ENCODE data around the gene RERE. TPM values are rescaled to one million over a fixed set of nuclear protein-coding genes. Genes with fewer than 3 reads are reported as not detected.

RERE gene
- total RNA-seq, 2 donors from 2014 or later, result 96.0 to 105 TPM

DNA sequence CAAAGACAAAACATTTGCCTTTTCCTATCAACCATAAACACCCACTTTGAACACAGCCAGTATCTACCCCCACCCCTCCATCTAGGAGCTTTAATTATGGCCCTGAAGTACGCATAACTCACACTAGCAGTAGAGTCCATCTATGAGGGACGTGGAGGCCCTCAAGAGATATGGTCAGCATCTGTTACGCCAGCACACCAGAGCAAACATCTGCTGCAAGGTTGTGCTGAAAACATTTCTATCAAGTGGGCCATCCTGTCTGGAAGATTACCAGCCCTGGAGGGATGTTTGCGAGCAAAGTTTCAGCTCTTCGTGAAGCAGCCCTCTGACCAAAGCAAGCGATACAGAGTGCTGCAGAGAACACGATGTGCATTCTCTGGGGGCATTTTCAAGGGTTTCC is 424.9 kb downstream of the RERE start:
- no peak overlapping the region for H3K9ac ChIP-seq (ENCODE audit: low read depth in 2 of 2, low read length in 2 of 2)
- H3K27ac ChIP-seq, result no peak overlapping the region
- no peaks in the 10 kb centered on the region for H3K36me3 ChIP-seq
- no peaks in the 10 kb centered on the region for H3K27me3 ChIP-seq
- no peaks in the 10 kb centered on the region for H3K9me3 ChIP-seq
- intact Hi-C loops (cut with DNase I), result no loop called here
- peaks cover 12% of the 10 kb centered on the region for H3K4me1 ChIP-seq
- no peak for DNase-seq
- no peak overlapping the region for H3K4me3 ChIP-seq
- TF ChIP-seq, protein P1, sequence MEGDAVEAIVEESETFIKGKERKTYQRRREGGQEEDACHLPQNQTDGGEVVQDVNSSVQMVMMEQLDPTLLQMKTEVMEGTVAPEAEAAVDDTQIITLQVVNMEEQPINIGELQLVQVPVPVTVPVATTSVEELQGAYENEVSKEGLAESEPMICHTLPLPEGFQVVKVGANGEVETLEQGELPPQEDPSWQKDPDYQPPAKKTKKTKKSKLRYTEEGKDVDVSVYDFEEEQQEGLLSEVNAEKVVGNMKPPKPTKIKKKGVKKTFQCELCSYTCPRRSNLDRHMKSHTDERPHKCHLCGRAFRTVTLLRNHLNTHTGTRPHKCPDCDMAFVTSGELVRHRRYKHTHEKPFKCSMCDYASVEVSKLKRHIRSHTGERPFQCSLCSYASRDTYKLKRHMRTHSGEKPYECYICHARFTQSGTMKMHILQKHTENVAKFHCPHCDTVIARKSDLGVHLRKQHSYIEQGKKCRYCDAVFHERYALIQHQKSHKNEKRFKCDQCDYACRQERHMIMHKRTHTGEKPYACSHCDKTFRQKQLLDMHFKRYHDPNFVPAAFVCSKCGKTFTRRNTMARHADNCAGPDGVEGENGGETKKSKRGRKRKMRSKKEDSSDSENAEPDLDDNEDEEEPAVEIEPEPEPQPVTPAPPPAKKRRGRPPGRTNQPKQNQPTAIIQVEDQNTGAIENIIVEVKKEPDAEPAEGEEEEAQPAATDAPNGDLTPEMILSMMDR (IDR thresholded peaks at IDR 0.05), result no peak

DNA sequence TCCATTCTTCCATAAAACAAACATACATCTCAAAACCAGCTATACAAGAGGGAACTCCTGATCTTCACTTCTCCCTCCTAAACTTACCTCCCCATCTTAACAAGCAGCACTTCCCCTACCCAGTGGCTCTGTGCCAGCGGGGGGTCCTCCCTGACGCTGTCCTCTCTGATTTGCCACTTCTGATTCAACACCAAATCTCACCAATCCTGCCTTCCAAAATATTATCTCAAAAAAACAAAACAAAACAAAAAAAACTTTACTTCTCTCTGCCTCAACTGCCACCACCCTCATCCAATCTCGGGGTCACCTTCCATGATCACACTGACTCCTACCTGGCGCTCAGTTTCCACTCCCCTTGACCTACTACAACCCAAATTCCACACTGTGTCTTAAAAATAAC is 426.7 kb downstream of the RERE start:
- H3K27ac ChIP-seq, result no peak overlapping the region
- H3K9ac ChIP-seq (ENCODE audit: low read depth in 2 of 2, low read length in 2 of 2), result no peak overlapping the region
- DNase-seq, result no peak
- H3K36me3 ChIP-seq, result no peaks in the 10 kb centered on the region
- TF ChIP-seq, protein P1 (IDR thresholded peaks at IDR 0.05), result no peak
- H3K27me3 ChIP-seq, result no peaks in the 10 kb centered on the region
- peaks cover 4% of the 10 kb centered on the region for H3K4me1 ChIP-seq
- H3K4me3 ChIP-seq, result no peak overlapping the region
- intact Hi-C loops (cut with DNase I), result no loop called here
- no peaks in the 10 kb centered on the region for H3K9me3 ChIP-seq

DNA sequence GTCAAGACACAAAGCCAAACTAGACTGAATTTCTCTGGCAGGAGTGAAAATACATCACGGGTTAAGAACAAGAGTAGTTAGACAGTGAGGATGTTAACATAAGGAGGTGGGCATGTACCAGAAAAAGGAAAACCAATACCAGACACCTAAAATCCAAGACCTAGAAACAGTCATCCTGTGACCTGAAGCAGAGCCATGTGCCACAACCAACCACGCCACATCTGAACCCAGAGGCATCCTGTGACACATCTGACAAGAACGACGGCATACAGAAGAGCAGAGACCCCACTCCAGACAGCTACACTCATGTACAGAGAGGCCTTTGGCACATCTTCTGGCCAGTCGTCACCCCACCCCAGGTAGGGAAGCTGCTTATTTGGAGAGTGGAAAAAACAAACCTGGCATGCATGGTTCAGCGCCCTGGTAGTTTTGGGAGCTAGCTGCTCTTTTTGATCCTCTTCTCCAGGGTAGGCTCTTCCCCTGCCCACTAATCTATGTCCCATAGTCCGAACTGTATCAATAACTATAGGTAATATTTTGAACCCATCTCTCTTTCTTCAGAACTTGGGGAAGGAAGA is 427.4 kb downstream of the RERE start:
- no peak for DNase-seq
- intact Hi-C loops (cut with DNase I), result no loop called here
- H3K4me1 ChIP-seq, result peaks cover 3% of the 10 kb centered on the region
- TF ChIP-seq, protein P1 (IDR thresholded peaks at IDR 0.05), result no peak
- no peaks in the 10 kb centered on the region for H3K27me3 ChIP-seq
- H3K9ac ChIP-seq (ENCODE audit: low read depth in 2 of 2, low read length in 2 of 2), result no peak overlapping the region
- no peak overlapping the region for H3K27ac ChIP-seq
- H3K36me3 ChIP-seq, result no peaks in the 10 kb centered on the region
- H3K9me3 ChIP-seq, result no peaks in the 10 kb centered on the region
- H3K4me3 ChIP-seq, result no peak overlapping the region

DNA sequence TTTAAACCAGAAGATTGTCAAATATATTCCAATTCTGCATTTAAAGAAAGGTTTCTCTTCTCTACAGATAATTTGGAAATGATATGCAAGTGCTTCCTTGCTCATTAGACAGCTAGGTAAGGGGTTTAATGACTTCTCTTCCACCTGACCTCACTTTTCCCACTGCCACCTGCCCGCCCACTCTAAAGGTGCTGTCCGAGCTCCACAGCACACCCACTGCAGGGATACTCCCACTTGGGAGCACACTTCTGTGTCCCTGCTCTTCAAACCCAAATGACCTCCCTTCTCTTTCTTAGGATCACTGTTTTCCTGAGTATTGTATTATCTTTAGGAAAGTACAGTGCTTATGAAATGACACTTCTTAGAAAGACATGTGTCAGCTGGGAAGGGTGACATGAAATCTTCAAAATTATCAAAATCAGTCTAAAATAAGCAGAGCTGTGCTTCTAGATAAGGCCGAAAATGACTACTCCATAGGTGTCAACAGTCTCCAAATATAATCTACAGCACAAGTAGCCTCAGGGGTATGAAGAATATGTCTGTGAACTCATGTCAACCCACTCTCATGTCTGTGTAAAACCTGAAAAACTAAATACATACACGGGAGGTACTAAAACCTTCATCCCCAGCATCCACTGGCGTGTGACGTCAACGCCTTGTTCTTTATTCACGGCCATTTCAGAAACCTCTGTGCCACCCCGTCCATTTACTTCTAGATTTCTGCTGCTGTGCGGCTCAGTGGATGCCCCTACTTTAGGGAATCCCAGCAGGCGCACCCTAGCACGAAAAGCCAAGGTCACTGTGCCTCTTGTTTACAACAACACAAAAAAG is 428.5 kb downstream of the RERE start:
- DNase-seq, result no peak
- H3K36me3 ChIP-seq, result no peaks in the 10 kb centered on the region
- no peak overlapping the region for H3K27ac ChIP-seq
- H3K9me3 ChIP-seq, result no peaks in the 10 kb centered on the region
- H3K4me1 ChIP-seq, result peaks cover 3% of the 10 kb centered on the region
- H3K27me3 ChIP-seq, result no peaks in the 10 kb centered on the region
- no peak overlapping the region for H3K4me3 ChIP-seq
- intact Hi-C loops (cut with DNase I), result no loop called here
- TF ChIP-seq, protein P1 (IDR thresholded peaks at IDR 0.05), result no peak
- no peak overlapping the region for H3K9ac ChIP-seq (ENCODE audit: low read depth in 2 of 2, low read length in 2 of 2)

DNA sequence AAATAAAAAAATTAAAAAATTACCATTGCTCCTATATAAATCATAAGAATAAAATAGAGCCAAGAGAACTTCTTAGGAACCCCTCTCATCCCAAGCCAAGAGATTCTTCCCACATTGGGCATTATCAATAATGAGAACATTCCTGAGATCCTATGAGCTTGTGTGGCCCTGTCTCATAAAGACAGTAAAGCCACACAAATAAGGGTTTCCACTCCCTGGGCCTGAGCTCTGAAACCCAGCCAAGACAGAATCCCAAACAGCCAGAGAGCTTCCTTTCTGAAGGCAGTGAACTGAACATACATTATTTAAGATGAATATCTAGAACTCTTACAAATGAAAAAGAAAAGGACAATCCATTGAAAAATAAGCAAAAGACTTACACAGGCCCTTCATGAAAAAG is 431.2 kb downstream of the RERE start:
- H3K4me1 ChIP-seq, result peaks cover 3% of the 10 kb centered on the region
- TF ChIP-seq, protein P1 (IDR thresholded peaks at IDR 0.05), result no peak
- H3K27me3 ChIP-seq, result no peaks in the 10 kb centered on the region
- no peak for DNase-seq
- no peak overlapping the region for H3K4me3 ChIP-seq
- intact Hi-C loops (cut with DNase I), result no loop called here
- no peak overlapping the region for H3K9ac ChIP-seq (ENCODE audit: low read depth in 2 of 2, low read length in 2 of 2)
- no peaks in the 10 kb centered on the region for H3K36me3 ChIP-seq
- no peaks in the 10 kb centered on the region for H3K9me3 ChIP-seq
- H3K27ac ChIP-seq, result no peak overlapping the region
